ENCODE data around the gene ATP5F1D.

ATP5F1D gene

DNA sequence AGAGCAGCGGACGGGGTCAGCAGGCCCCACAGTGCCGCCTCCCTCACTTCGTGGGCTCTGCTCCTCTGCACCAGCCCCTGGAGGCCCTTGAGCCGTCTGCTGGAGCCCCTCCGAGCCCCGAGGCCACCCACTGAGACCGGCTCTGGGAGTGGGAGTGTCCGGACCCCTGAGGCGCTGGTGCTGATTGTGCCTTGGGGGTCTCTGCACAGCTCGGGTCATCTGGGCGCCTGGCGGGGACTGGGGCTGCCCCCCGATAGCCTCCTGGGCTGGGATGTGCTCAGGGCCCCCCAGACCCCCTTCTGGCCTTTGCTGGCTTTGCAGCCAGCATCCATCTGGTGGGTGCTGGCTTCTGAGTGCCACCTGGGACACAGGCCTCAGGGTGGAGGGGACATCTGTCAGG lies 19.2 kb upstream of the ATP5F1D start:
- no peak for DNase-seq (ENCODE audit: low read depth)
- H3K4me3 ChIP-seq (ENCODE audit: low read depth, low read length): no peak overlapping the region
- TF ChIP-seq CTCF (conservative IDR thresholded peaks at IDR 0.05; ENCODE audit: low read depth, low read length): peak; percentile 26

DNA sequence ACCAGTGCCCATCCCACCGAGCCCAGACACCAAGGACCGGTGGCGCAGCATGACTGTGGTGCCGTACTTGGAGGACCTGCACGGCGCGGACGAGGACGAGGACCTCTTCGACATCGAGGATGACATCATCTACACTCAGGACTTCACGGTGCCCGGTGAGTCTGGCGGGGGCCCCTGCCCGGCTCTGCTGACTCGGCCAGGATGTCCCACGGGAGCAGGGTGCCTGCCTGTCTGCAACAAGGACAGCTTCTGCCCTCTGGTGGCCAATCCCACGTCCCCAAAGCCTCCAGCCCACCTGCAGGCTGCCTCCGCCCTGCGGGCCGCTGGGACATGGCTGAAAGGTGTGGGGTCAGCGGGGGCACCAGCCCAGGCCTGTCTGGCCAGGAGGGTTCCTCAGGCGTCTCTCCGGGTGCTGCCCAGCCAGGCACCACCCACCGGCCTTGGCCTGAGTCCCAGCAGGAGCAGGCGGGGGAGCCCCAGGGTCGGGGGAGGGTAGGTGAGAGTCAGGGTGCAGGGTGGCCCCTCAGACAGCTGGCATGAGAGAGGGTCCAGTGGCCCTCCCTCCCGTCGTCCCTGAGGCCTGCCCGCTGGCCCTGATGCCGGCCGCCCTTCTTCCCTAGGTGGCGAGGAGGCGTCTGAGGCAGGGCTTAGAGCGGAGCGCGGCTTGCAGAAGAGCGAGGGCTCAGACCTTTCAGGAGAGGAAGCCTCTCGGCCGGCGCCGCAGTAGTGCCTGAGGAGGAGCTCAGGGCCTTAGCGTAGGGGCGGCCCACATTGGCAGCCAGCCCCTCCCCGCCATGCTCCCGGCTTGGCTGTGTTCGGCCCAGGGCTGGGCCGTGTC lies 18.3 kb upstream of the ATP5F1D start:
- TF ChIP-seq CTCF (conservative IDR thresholded peaks at IDR 0.05; ENCODE audit: low read depth, low read length): peak; percentile 62
- peak; percentile 54 for DNase-seq (ENCODE audit: low read depth)
- H3K4me3 ChIP-seq (ENCODE audit: low read depth, low read length): no peak overlapping the region

GRCh38 chr19:1224047-1224825 lies 17.3 kb upstream of the ATP5F1D start:
- DNase-seq (ENCODE audit: low read depth): no peak
- H3K4me3 ChIP-seq (ENCODE audit: low read depth, low read length): no peak overlapping the region
- TF ChIP-seq CTCF (conservative IDR thresholded peaks at IDR 0.05; ENCODE audit: low read depth, low read length): no peak

- no peak overlapping the region for H3K4me3 ChIP-seq (ENCODE audit: low read depth, low read length)
- no peak for TF ChIP-seq CTCF (conservative IDR thresholded peaks at IDR 0.05; ENCODE audit: low read depth, low read length)
- no peak for DNase-seq (ENCODE audit: low read depth)
Observed at GRCh38 chr19:1224847-1225246, 16.7 kb upstream of the ATP5F1D start.

DNA sequence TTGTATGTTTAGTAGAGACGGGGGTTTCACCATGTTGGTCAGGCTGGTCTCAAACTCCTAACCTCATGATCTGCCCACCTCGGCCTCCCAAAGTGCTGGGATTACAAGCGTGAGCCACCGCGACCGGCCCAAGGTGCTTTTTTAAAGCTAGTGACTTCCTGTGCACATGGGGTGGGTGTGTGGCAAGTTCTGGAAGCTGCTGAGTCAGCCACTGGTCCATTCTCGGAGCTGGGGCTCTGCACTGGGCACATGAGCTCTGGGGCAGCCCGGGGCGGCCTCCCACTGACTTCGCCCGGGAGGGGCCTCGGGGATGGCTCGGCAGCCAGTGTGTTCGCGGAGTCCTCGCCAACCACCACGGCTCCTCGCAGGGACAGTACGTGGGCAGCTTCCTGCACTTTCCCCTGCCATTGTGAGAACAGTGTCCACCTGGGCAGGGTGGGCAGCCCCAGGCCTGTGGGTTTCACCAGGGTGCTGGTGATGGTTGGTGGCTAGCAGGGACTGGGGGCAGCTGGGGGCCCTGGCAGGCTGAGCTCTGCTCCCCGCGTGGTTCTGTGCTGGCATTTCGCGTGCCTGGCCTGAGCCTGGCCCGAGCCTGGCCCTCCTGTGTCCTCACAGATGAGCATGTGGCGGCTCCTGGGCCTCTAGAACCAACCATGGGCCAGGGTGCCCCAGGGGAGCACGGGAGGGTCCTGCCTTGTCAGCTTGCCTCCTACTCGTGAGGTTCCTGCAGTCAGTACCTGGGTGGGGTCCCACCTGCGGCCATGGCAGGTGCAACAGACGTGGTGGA lies 15.9 kb upstream of the ATP5F1D start:
- peak; percentile 31 for DNase-seq (ENCODE audit: low read depth)
- TF ChIP-seq CTCF (conservative IDR thresholded peaks at IDR 0.05; ENCODE audit: low read depth, low read length): no peak
- H3K4me3 ChIP-seq (ENCODE audit: low read depth, low read length): no peak overlapping the region

DNA sequence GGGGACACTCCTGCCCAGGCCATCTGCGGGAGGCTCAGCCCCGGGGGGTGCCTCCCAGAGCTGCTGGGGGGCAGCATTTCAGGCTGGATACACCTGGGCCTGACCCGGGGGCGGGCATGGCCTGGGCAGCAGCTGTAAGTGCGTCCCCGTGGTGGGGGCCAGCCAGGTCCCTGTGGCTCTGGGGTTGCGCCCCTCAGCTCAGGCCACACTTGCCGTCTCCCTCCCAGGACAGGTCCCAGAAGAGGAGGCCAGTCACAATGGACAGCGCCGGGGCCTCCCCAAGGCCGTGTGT lies 15.4 kb upstream of the ATP5F1D start:
- TF ChIP-seq CTCF (conservative IDR thresholded peaks at IDR 0.05; ENCODE audit: low read depth, low read length): no peak
- no peak for DNase-seq (ENCODE audit: low read depth)
- no peak overlapping the region for H3K4me3 ChIP-seq (ENCODE audit: low read depth, low read length)
